ENCODE measurements around the gene MACF1. TPM values are rescaled to one million over a fixed set of nuclear protein-coding genes. Genes with fewer than 3 reads are reported as not detected.

The MACF1 gene
- total RNA-seq, 2 donors from 2014 or later, result 214 to 251 TPM

- H3K4me1 Mint-ChIP-seq, result peaks cover 4% of the 10 kb centered on the region
- peak overlapping the region; percentile 25 for H3K27ac Mint-ChIP-seq
- WGBS, 2 experiments (ENCODE audit: insufficient coverage in 1 of 2, insufficient read length in 1 of 2), result 86 to 89% methylated on average over 6 to 8 of the region's 8 CpGs
- H3K36me3 Mint-ChIP-seq (ENCODE audit: low read depth), result no peaks in the 10 kb centered on the region
- no peak overlapping the region for H3K4me3 ChIP-seq (ENCODE audit: low read length)
- H3K4me1 ChIP-seq (ENCODE audit: control insufficient read depth, insufficient read depth, low read length), result no peaks in the 10 kb centered on the region
- H3K36me3 ChIP-seq (ENCODE audit: control insufficient read depth, insufficient read depth, low read length), result no peaks in the 10 kb centered on the region
- no peaks in the 10 kb centered on the region for H3K27me3 Mint-ChIP-seq (ENCODE audit: insufficient read depth)
- no peaks in the 10 kb centered on the region for H3K9me3 Mint-ChIP-seq
- no peaks in the 10 kb centered on the region for H3K9me3 ChIP-seq (ENCODE audit: control insufficient read depth, low read length)
- no peak overlapping the region for H3K9ac ChIP-seq (ENCODE audit: extremely low read depth, low read length, poor library complexity, severe bottlenecking)
- no peaks in the 10 kb centered on the region for H3K27me3 ChIP-seq (ENCODE audit: control insufficient read depth, insufficient read depth, low read length, poor library complexity, severe bottlenecking)
- no peak for TF ChIP-seq CTCF (conservative IDR thresholded peaks at IDR 0.05)
- H3K27ac ChIP-seq (ENCODE audit: low read depth, low read length), result no peak overlapping the region
- DNase-seq, result no peak
- no peak overlapping the region for H3K4me3 Mint-ChIP-seq
Measured at GRCh38 chr1:39194398-39195051, 10.0 kb upstream of the MACF1 start.

GRCh38 chr1:39195166-39196111 lies 9.1 kb upstream of the MACF1 start:
- no peak overlapping the region for H3K27ac ChIP-seq (ENCODE audit: low read depth, low read length)
- Mint-ChIP-seq H3K4me1 (peaks cover 1% of the 10 kb centered on the region), H3K36me3 (ENCODE audit: low read depth) (no peaks in the 10 kb centered on the region), H3K27me3 (ENCODE audit: insufficient read depth) (no peaks in the 10 kb centered on the region), H3K27ac (peak overlapping the region; percentile 25), H3K4me3 (no peak overlapping the region), H3K9me3 (no peaks in the 10 kb centered on the region)
- H3K4me1 ChIP-seq (ENCODE audit: control insufficient read depth, insufficient read depth, low read length), result no peaks in the 10 kb centered on the region
- no peak for TF ChIP-seq CTCF (conservative IDR thresholded peaks at IDR 0.05)
- no peaks in the 10 kb centered on the region for H3K9me3 ChIP-seq (ENCODE audit: control insufficient read depth, low read length)
- no peak overlapping the region for H3K4me3 ChIP-seq (ENCODE audit: low read length)
- 97% methylated on average over 5 of the region's 5 CpGs; no CpG with 5 or more reads in 1 of the 2 experiments for WGBS, 2 experiments (ENCODE audit: insufficient coverage in 1 of 2, insufficient read length in 1 of 2)
- H3K36me3 ChIP-seq (ENCODE audit: control insufficient read depth, insufficient read depth, low read length), result no peaks in the 10 kb centered on the region
- no peak for DNase-seq
- H3K27me3 ChIP-seq (ENCODE audit: control insufficient read depth, insufficient read depth, low read length, poor library complexity, severe bottlenecking), result no peaks in the 10 kb centered on the region
- H3K9ac ChIP-seq (ENCODE audit: extremely low read depth, low read length, poor library complexity, severe bottlenecking), result no peak overlapping the region

- Histone ChIP-seq H3K9me3 (ENCODE audit: control insufficient read depth, low read length) (no peaks in the 10 kb centered on the region), H3K27me3 (ENCODE audit: control insufficient read depth, insufficient read depth, low read length, poor library complexity, severe bottlenecking) (no peaks in the 10 kb centered on the region), H3K27ac (ENCODE audit: low read depth, low read length) (no peak overlapping the region), H3K9ac (ENCODE audit: extremely low read depth, low read length, poor library complexity, severe bottlenecking) (no peak overlapping the region), H3K36me3 (ENCODE audit: control insufficient read depth, insufficient read depth, low read length) (no peaks in the 10 kb centered on the region), H3K4me1 (ENCODE audit: control insufficient read depth, insufficient read depth, low read length) (no peaks in the 10 kb centered on the region), H3K4me3 (ENCODE audit: low read length) (no peak overlapping the region)
- Mint-ChIP-seq H3K4me3 (no peak overlapping the region), H3K9me3 (no peaks in the 10 kb centered on the region), H3K27me3 (ENCODE audit: insufficient read depth) (no peaks in the 10 kb centered on the region), H3K36me3 (ENCODE audit: low read depth) (peaks cover 5% of the 10 kb centered on the region), H3K4me1 (no peaks in the 10 kb centered on the region), H3K27ac (no peak overlapping the region)
- DNase-seq, result no peak
- TF ChIP-seq CTCF (conservative IDR thresholded peaks at IDR 0.05), result no peak
- WGBS, 2 experiments (ENCODE audit: insufficient coverage in 1 of 2, insufficient read length in 1 of 2), result 83 to 100% methylated on average over 1 to 5 of the region's 6 CpGs
Measured at GRCh38 chr1:39196244-39197215, 8.0 kb upstream of the MACF1 start.
